ENCODE results near the gene PLK5.
"Not testable (repeated sequence)": the region's sequence is repeated elsewhere in the genome, so short reads cannot be mapped to it uniquely, and the experiment has no call there.

Gene PLK5

GRCh38 chr19:1529430-1529816 is 5.5 kb downstream of the PLK5 start:
- DNase-seq (ENCODE audit: insufficient read length, low spot score) (no peak), FAIRE-seq (no peak)
- TF ChIP-seq POLR2A (IDR thresholded peaks at IDR 0.05; ENCODE audit: low read depth, low read length): no peak

- DNase-seq (ENCODE audit: insufficient read length, low spot score); FAIRE-seq: not testable (repeated sequence)
Measured at GRCh38 chr19:1530856-1531255, 7.0 kb downstream of the PLK5 start.

DNA sequence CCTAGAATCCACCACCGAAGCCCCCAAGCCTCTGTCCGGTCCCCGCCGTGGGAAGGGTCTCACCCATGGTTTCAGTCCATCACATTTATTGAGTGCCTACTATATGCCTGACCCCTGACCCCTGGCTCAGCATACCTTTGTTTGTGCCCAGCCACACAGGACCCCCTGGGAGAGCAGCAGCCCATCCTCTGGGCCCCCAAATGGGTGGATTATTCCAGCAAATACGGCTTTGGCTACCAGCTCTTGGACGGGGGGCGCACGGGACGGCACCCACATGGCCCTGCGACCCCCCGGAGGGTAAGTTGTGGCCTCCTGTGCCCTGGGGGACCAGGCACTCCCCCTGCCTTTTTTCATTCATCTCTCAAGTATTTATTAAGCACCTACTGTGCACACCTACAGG is 7.7 kb downstream of the PLK5 start:
- no peak for FAIRE-seq
- no peak for TF ChIP-seq POLR2A (IDR thresholded peaks at IDR 0.05; ENCODE audit: low read depth, low read length)
- DNase-seq (ENCODE audit: insufficient read length, low spot score): no peak

- no peak for DNase-seq (ENCODE audit: insufficient read length, low spot score)
- no peak for FAIRE-seq
- TF ChIP-seq POLR2A (IDR thresholded peaks at IDR 0.05; ENCODE audit: low read depth, low read length): no peak
Measured at GRCh38 chr19:1532003-1532402, 8.1 kb downstream of the PLK5 start.

GRCh38 chr19:1533510-1534150 is 9.8 kb downstream of the PLK5 start:
- no peak for TF ChIP-seq POLR2A (IDR thresholded peaks at IDR 0.05; ENCODE audit: low read depth, low read length)
- DNase-seq (ENCODE audit: insufficient read length, low spot score): no peak
- FAIRE-seq: no peak

DNA sequence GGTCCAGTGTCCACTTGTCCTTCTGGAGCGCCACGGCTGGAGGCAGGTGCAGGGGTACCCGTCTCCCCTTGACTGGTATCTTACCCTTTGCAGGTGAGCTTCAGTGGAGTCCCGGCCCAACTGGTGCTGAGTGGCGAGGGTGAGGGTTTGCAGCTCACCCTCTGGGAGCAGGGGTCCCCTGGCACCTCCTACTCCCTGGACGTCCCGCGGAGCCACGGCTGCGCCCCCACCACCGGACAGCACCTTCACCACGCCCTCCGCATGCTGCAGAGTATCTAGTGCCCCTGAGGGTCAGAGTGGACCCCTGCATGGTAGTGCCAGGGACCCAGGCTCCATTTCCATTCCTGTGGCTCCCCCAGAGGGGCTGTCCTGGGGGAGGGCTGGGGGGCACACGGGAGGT is 11.1 kb downstream of the PLK5 start:
- FAIRE-seq: no peak
- no peak for DNase-seq (ENCODE audit: insufficient read length, low spot score)
- TF ChIP-seq POLR2A (IDR thresholded peaks at IDR 0.05; ENCODE audit: low read depth, low read length): no peak

DNA sequence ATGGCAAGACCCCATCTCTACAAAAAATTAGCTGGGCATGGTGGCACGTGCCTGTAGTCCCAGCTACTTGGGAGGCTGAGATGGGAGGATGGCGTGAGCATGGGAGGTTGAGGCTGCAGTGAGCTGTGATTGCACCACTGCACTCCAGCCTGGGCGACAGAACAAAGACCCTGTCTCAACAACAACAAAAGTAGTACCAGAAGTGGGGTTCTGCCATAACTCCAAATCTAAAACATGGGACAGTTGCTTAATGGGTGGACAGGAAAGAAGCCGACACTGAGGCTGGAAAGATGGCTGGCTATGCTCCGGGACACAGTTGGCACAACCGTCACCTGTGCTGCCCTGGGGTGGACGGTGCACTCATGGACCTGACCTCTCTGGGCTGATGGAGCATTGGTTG is 11.8 kb downstream of the PLK5 start:
- FAIRE-seq; DNase-seq (ENCODE audit: insufficient read length, low spot score): not testable (repeated sequence)

GRCh38 chr19:1538978-1539377 is 15.1 kb downstream of the PLK5 start:
- DNase-seq (ENCODE audit: insufficient read length, low spot score): no peak
- TF ChIP-seq POLR2A (IDR thresholded peaks at IDR 0.05; ENCODE audit: low read depth, low read length): no peak
- no peak for FAIRE-seq

DNA sequence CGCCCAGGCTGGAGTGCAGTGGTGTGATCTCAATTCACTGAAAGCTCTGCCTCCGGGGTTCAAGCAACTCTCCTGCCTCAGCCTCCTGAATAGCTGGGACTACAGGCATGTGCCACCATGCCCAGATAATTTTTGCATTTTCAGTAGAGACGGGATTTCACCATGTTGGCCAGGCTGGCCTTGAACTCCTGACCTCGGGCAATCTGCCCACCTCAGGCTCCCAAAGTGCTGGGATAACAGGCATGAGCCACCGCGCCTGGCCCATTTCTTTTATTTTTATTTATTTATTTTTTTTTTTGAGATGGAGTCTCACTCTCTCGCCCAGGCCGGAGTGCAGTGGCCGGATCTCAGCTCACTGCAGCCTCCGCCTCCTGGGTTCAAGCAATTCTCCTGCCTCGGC is 15.9 kb downstream of the PLK5 start:
- FAIRE-seq: not testable (repeated sequence)

DNA sequence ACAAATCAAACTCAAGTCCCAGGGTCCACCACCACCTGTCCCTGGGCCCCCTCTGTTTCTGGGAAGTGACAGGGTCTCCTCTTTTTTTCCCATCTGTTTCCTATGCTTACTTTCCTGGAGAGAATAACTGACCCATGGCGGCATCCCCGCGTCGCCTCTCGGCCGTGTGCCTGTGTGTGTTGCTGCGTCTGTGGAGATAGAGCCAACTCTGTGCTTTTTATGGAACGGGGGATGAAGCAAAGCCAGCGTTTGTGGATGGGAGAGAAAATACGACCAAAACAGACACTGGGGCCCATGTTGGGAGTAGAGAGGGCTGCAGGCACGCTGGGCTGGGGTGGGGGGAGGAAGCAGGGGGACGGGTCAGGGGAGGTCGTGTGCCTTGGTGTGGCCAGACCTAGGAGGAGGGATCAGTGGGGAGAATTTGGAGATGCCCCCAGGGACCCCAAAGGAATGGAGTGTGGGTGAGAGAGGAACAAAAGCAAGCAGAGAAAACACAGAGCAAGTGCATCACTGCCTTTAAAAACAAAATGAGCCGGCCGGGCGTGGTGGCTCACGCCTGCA is 16.6 kb downstream of the PLK5 start:
- TF ChIP-seq POLR2A (IDR thresholded peaks at IDR 0.05; ENCODE audit: low read depth, low read length): no peak
- DNase-seq (ENCODE audit: insufficient read length, low spot score) (no peak), FAIRE-seq (no peak)

More for the DNA sequence above, 15.9 kb downstream of the PLK5 start:
- DNase-seq (ENCODE audit: insufficient read length, low spot score): not testable (repeated sequence)

DNA sequence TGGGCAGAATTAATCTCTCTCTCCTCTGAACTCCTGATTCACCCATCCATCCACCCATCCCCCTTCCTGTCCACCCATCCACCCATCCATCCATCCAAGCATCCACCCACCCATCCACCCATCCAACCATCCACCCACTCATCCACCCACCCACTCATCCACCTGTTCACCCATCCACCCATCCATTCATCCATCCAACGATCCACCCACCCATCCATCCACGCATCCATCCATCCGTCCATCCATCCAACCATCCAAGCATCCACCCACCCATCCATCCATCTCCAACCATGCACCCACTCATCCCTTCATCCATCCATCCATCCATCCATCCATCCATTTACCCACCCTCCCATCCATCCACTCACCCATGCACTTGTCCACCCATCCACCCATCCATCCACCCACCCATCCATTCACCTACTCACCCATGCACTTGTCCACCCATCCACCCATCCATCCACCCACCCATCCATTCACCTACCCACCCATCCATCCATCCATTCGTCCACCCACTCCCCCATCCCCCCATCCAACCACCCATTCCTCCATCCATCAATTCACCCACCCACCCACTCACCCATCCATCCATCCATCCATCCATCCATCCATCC is 25.6 kb downstream of the PLK5 start:
- no peak for DNase-seq (ENCODE audit: insufficient read length, low spot score)
- no peak for TF ChIP-seq POLR2A (IDR thresholded peaks at IDR 0.05; ENCODE audit: low read depth, low read length)
- FAIRE-seq: no peak

- no peak for TF ChIP-seq POLR2A (IDR thresholded peaks at IDR 0.05; ENCODE audit: low read depth, low read length)
- FAIRE-seq (no peak), DNase-seq (ENCODE audit: insufficient read length, low spot score) (no peak)
Measured at GRCh38 chr19:1551068-1552040, 27.5 kb downstream of the PLK5 start.

DNA sequence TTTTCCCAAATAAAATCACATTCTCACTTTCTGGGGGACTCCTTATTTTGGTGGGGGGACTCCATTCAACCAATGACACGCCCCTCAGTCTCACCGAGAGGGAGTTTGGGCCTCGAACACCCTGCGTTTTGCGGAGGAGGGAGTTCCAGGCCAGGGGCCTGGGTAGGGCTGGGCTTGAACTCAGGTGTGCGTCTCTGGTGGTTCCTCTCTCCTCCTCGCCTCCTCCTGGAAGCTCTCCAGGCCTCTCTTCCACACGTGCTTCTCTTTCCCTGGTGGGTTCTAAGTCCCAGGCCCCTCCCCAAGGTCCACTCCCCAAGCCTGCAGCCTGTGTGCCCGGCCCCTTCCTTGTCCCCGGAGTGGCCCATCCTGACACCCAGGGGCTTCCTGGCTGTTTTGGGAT is 29.5 kb downstream of the PLK5 start:
- no peak for DNase-seq (ENCODE audit: insufficient read length, low spot score)
- no peak for FAIRE-seq
- no peak for TF ChIP-seq POLR2A (IDR thresholded peaks at IDR 0.05; ENCODE audit: low read depth, low read length)

DNA sequence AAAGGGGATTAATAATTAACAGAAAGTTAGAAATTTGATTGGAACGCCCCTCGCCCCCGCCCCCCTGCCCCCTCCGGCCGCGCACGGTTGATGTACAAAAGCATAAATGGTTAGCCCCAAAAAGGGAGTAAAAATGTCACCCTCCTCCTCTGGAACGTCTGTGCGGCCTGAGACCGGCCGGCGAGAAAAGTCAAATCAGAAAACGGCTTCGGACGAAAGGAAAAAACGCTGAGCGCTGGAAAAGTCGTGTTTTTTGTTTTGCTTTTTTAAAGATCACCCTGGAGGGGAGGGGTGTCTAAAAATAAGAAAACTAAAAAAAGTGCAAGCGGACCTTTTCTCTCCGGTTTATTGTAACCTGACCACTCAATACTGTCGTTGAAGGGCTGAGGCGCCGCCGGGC is 31.1 kb downstream of the PLK5 start:
- no peak for DNase-seq (ENCODE audit: insufficient read length, low spot score)
- FAIRE-seq: no peak
- no peak for TF ChIP-seq POLR2A (IDR thresholded peaks at IDR 0.05; ENCODE audit: low read depth, low read length)

All from H54 (cell line).